Head of caudate nucleus (tissue), 42 donors: ENCODE measurements around the gene CTNNBIP1.

Source experiments
- DNase-seq, 42 donors: peaks; one replicate each; pipeline versions ENCODE4 v3.0.0 to v3.0.0-alpha.2; 2020 to 2021; ENCODE audit warnings: mixed read lengths in 7 of 42
- intact Hi-C: fragments of 100-400 bp; cut with DNase I; formaldehyde crosslinking; loops from one replicate; pipeline ENCODE4 v1.15.0; 2022

Gene CTNNBIP1

GRCh38 chr1:9907441-9907840, 2.6 kb downstream of the CTNNBIP1 start:
- DNase-seq, result no peak
- intact Hi-C loops, result no loop called here

DNA sequence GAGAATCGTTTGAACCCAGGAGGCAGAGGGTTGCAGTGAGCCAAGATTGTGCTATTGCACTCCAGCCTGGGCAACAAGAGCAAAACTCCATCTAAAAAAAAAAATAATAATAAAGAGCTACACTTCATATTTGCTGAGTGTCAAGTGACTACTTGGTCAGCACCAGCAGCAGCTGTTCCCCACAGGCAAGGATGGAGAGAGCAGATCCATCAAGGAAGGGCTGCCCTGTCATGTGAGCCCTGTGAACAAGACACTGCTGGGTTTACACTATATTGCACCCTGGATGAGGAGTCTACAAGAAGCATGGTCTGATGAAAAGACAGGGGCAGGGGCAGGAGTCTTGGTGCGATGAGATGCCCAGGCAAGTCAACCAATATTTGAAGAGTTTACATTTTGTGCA, 3.6 kb downstream of the CTNNBIP1 start:
- DNase-seq, result no peak
- intact Hi-C loops, result no loop called here

DNA sequence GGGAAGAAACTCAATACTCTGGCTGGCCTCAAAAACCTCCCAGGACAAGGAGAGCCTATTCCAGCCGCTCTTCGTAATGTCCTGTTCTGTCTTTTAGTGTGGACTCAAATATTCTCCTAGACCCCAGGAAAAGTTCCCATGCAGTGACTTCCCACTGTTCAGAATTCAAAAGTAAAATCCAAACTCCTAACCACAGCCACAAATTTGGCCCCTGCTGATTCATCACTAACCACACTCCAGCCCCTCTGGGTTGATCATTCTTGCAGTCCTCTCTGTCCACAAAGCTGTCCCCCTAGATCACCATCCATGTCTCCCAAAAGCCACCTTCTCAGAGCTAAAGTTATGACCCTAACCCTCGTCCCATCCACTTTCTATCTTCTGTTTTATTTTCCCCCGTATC, 5.1 kb downstream of the CTNNBIP1 start:
- no peak for DNase-seq
- intact Hi-C loops, result no loop called here

GRCh38 chr1:9904596-9904995, 5.5 kb downstream of the CTNNBIP1 start:
- no peak for DNase-seq
- intact Hi-C loops, result no loop called here

DNA sequence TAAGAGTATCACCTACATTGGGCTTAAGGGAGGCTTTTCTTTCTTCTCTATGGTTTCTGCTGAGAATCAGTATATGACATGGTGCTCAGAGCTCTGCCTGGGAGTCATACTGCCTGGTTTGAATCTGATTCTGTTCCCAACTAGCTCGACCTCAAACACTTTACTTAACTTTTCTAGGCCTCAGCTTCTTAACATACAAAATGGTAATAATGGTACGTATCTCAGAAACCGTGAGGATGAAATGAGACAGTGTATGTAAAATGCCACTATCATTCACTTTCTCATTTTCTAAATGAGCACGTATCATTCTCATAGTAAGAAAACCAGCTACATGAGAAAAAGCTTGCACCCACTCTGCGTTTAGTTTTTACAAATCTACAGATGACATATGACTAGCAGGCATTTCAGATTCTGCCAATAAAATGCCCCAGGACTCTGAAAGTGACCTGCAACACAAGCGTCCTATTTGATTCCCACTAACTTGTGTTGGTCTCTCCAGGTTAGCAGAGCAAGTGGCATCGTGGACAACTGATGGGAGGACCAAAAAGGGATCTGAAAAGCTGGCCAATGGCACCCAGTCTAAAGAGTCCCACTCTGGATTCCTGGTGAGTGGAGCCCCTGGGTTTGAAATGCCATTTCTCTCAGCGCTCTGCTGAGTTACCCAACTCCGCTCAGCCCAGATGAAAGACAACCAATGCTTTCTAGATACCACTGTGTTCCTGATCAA, 6.1 kb downstream of the CTNNBIP1 start:
- no peak for DNase-seq
- intact Hi-C loops, result no loop called here

GRCh38 chr1:9902060-9902452, 8.0 kb downstream of the CTNNBIP1 start:
- peak in 1 of 42 donors; percentile 33 for DNase-seq
- intact Hi-C loops, result no loop called here

DNA sequence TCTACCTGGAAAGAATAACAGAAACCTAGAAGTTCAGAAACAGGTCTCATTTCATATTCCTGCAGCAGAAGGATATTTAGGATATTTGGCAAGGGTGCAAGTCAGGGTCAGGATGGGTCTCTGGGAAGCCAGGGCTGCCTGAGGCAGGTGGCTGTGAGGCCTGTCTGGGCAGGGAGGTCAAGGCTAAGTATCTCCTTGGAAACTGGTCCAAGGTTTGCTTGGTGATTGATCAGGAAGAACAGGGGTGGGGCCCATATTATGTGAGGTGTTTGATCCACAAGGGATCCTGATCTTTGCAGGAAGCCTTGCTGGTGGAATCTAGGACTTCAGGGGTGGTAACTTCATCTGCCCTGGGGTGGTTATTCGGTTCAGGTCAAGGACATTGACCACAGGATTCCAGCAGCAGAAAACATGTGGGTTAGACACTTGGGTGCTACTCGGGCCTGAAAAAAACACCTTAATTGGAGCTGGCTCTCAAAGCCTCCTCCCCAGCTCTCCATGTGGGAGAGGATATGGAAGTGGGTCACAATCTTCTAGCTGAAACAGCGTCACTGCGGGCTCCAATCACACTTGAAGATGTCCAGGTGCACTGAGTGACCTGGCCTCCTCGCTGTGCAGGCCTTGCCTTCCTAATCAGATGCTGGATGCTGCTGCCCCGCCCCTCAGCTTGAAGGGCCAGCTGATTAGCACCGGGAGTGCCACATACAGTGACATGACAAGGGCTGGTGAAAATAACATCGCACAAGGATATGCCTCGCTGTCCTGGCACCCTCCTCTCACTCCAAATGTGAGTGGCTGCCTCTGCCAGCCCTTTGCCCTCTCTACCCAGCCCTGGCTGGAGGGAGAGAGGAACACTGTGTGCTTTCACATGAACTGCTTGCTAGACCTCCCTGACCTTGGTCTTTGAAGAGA, 8.7 kb downstream of the CTNNBIP1 start:
- peak in 2 of 42 donors; percentile 24 to 32 for DNase-seq
- intact Hi-C loops, result no loop called here

- DNase-seq, result peak in 41 of 42 donors; percentile 32 to 78 (median 59)
- intact Hi-C loops, result no loop called here
These were observed 9.7 kb downstream of the CTNNBIP1 start for GRCh38 chr1:9900142-9901043.

DNA sequence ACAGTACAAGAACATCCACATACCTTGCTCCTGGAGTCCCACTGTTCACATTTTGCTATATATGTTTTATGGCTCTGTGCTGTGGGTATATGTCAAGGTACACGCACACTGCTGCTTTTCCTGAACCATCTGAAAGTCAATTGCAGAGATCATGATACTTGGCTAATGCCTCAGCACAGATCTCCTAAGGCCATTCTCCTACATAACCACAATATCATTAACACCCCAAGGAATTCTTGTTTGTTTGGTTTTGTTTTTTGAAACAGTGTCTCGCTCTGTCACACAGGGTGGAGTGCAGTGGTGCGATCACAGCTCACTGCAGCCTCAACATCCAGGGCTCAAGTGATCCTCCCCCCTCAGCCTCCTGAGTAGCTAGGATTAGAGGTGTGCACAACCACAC, 16.0 kb downstream of the CTNNBIP1 start:
- no peak for DNase-seq
- intact Hi-C loops, result no loop called here

DNA sequence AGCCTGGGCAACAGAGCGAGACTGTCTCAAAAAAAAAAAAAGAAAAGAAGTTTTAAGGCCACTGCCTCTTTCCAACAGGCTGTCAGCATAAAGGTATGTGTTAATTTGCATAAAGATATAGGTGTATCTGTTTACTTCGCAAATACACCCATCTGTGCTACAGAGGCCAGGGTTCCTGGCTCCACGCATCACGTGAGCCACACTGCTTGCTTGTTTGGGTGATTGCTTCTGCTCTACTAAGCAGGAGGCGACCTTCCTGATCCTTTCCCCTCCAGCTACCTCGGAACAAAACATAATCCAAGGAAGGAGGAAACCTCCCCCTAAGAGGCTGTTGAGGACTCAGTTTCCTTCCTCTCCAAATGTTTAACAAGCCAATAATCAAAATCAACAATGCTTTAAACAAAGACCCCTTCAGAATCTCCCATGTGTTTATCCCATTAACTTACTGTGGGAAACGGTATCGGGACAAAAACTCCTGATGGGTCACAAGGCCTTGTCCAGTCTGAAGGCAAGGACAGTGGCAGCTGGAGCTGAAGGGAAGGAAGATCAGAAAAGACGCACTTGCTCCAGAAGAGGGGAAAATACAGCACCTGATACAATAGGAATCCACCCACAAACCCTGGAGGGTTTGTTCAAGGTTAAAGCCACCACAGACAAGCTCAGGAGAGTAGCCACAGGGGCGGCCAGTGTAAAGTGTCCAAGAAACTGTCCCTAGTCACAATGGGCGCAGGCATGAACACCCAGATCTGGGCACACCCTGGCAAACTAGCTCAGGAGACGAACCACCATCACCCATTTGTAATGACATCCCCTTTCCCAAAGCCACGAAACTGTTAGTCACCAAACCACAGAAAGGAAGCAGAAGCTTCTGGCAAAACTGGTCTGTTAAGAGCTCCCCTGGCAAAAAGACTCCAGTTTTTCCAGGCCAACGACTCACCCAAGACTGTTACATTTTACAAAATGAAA, 17.2 kb downstream of the CTNNBIP1 start:
- intact Hi-C loops, result no loop called here
- peak in 3 of 42 donors; percentile 28 to 52 (median 28) for DNase-seq

- no peak for DNase-seq
- intact Hi-C loops, result no loop called here
These were observed 18.9 kb downstream of the CTNNBIP1 start for GRCh38 chr1:9891207-9891606.

DNA sequence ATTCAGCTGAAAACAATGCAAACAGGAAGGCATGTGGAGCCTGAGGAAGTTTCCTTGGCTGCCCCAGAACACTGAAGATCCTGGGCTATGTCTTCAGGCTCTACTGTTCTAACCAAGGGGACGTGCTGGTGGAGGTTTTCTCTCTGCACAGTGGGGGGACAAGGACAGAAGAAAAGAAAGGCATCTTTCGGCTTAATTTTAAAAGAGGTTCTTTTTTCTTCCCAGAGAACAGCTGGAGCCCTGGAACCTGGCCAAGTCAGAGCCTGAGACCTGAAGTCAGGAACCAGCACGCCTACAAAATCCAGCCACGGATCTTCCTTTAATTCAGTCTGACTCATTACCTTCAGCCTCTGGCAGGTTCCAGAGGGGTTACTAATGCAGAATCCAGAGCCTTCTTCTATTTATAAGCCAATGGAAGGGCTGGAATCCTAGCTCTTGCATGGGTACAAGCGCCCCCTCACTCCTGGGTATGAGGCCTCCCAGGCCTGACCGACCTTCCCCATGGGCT, 19.8 kb downstream of the CTNNBIP1 start:
- peak in 13 of 42 donors; percentile 33 to 74 (median 45) for DNase-seq

GRCh38 chr1:9889411-9889810, 20.7 kb downstream of the CTNNBIP1 start:
- intact Hi-C loops, result no loop called here
- DNase-seq, result no peak

More for the DNA sequence above, 19.8 kb downstream of the CTNNBIP1 start:
- intact Hi-C loops, result no loop called here

- DNase-seq, result no peak
- intact Hi-C loops, result no loop called here
These were observed 21.2 kb downstream of the CTNNBIP1 start for GRCh38 chr1:9888886-9889285.

GRCh38 chr1:9887070-9887469, 23.0 kb downstream of the CTNNBIP1 start:
- intact Hi-C loops, result no loop called here
- no peak for DNase-seq

DNA sequence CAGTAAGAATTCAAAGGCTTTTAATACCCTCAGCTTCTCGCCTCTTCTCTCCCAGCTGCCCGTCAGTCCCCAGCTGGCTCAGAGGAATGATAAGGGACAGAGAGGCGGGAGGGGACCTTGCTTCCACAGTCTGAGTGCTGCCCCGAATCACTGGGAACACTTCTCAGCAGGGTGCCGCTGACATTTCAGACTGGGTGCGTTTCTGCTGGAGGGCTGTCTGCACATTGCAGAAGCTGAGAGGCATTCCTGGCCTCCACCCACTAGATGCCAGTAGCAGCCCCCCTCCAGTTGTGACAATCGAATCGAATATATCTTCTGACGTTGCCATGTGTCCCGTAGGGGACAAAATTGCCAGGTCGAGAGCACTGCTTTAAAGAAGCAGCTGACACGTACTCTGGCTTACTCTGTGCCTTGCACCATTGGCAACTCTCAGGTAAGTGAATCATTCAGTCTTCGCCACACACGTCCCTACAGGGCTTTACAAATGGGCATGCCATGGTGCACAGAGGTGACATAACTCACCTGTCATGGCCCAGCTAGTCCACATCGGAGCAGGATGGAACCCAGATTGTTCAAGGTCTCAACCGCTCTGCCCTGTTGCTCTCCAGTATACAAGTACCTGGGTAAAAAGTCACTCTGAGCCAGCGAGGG, 23.9 kb downstream of the CTNNBIP1 start:
- DNase-seq, result no peak
- intact Hi-C loops, result no loop called here

DNA sequence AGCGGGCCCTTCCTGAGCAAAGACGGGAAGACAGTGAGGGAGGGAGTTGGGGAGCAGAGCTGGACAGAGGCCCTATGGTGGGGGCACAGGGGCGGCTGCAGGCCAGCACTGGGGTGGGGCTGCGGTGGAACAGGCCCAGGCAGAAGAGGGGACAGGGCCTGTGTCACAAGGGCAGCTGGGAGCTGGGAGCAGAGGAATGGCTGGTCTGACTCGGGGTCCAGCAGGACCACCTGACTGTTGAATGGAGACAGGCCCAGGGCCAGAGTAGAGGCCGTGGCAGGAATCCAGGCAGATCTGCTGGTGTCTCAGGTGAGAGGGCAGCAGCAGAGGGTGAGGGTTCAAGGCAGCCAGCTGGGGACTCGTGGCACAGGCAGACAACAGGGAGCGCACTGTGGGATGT, 25.3 kb downstream of the CTNNBIP1 start:
- DNase-seq, result no peak
- intact Hi-C loops, result no loop called here
